HG03457 (cell line): ENCODE measurements around the gene ABCF1.
"Not testable (repeated sequence)": the region's sequence is repeated elsewhere in the genome, so short reads cannot be mapped to it uniquely, and the experiment has no call there.

Experiments used
- ATAC-seq: cut with Tn5 transposase; IDR thresholded peaks from one replicate; pipeline ENCODE4 v1.9.1; 2021; ENCODE audit warnings: moderate number of reproducible peaks; ENCODE audit not compliant: unreplicated experiment

ABCF1 gene

GRCh38 chr6:30556906-30557682 is 14.1 kb upstream of the ABCF1 start, which contains the start of gene PRR3:
TSS of gene PRR3 (plus strand) at chr6:30557295. CDS start at chr6:30557345, 50 bp downstream.
- peak; percentile 39 for ATAC-seq

GRCh38 chr6:30557683-30557981 is 13.6 kb upstream of the ABCF1 start:
- no peak for ATAC-seq

GRCh38 chr6:30560930-30561329 is 10.3 kb upstream of the ABCF1 start:
- no peak for ATAC-seq

- ATAC-seq = no peak
These were observed 8.5 kb upstream of the ABCF1 start for GRCh38 chr6:30562470-30563425.

GRCh38 chr6:30564114-30564513 is 7.1 kb upstream of the ABCF1 start:
- ATAC-seq = no peak

- no peak for ATAC-seq
These were observed 5.5 kb upstream of the ABCF1 start for GRCh38 chr6:30565772-30566171.

- ATAC-seq = no peak
These were observed 3.0 kb upstream of the ABCF1 start for GRCh38 chr6:30568245-30568644.

- no peak for ATAC-seq
These were observed 979 bp upstream of the ABCF1 start for GRCh38 chr6:30570263-30570662.

GRCh38 chr6:30570740-30571074 is 535 bp upstream of the ABCF1 start:
- ATAC-seq = peak; percentile 21

- no peak for ATAC-seq
These were observed 480 bp downstream of the ABCF1 start for GRCh38 chr6:30571762-30572082.

GRCh38 chr6:30572148-30572547 is 906 bp downstream of the ABCF1 start:
- no peak for ATAC-seq

- ATAC-seq = no peak
These were observed 1.9 kb downstream of the ABCF1 start for GRCh38 chr6:30573113-30573512.

GRCh38 chr6:30578051-30578450 is 6.8 kb downstream of the ABCF1 start:
- ATAC-seq = no peak

- ATAC-seq = no peak
These were observed 12.7 kb downstream of the ABCF1 start for GRCh38 chr6:30583921-30584320.

- no peak for ATAC-seq
These were observed 18.6 kb downstream of the ABCF1 start for GRCh38 chr6:30589754-30590358.

- ATAC-seq = no peak
These were observed 19.3 kb downstream of the ABCF1 start for GRCh38 chr6:30590509-30590908.

- ATAC-seq = no peak
These were observed 19.8 kb downstream of the ABCF1 start for GRCh38 chr6:30591008-30591407.

GRCh38 chr6:30592287-30592686 is 21.0 kb downstream of the ABCF1 start:
- no peak for ATAC-seq

- not testable (repeated sequence) for ATAC-seq
These were observed 26.3 kb downstream of the ABCF1 start for GRCh38 chr6:30597315-30598144.

- no peak for ATAC-seq
These were observed 27.8 kb downstream of the ABCF1 start for GRCh38 chr6:30598912-30599624.
